ENCODE results near the gene REXO4.
"Not testable (repeated sequence)": the region's sequence is repeated elsewhere in the genome, so short reads cannot be mapped to it uniquely, and the experiment has no call there.

- TF ChIP-seq CTCF (IDR thresholded peaks at IDR 0.05); HMGXB4 (CRISPR knock-in tag; IDR thresholded peaks at IDR 0.05); GTF2I (CRISPR knock-in tag; conservative IDR thresholded peaks at IDR 0.05): not testable (repeated sequence)
Measured at GRCh38 chr9:133391449-133391848, 26.4 kb downstream of the REXO4 start.
